ENCODE results near the gene MMP15.
"Not testable (repeated sequence)": the region's sequence is repeated elsewhere in the genome, so short reads cannot be mapped to it uniquely, and the experiment has no call there.

MMP15 gene

GRCh38 chr16:58086381-58087208 is 61.0 kb downstream of the MMP15 start:
- DNase-seq (ENCODE audit: low read depth) = no peak

GRCh38 chr16:58087209-58087913 is 61.8 kb downstream of the MMP15 start:
- no peak for DNase-seq (ENCODE audit: low read depth)

- no peak for DNase-seq (ENCODE audit: low read depth)
Observed at GRCh38 chr16:58088091-58088490, 62.5 kb downstream of the MMP15 start.

GRCh38 chr16:58090396-58090795 is 64.8 kb downstream of the MMP15 start:
- not testable (repeated sequence) for DNase-seq (ENCODE audit: low read depth)

GRCh38 chr16:58094026-58094425 is 68.5 kb downstream of the MMP15 start:
- DNase-seq (ENCODE audit: low read depth) = no peak

GRCh38 chr16:58094791-58095574 is 69.4 kb downstream of the MMP15 start:
- DNase-seq (ENCODE audit: low read depth) = no peak

- DNase-seq (ENCODE audit: low read depth) = not testable (repeated sequence)
Observed at GRCh38 chr16:58095575-58095960, 70.0 kb downstream of the MMP15 start.

GRCh38 chr16:58096249-58096648 is 70.7 kb downstream of the MMP15 start:
- no peak for DNase-seq (ENCODE audit: low read depth)

All from stimulated activated CD4-positive, alpha-beta T cell treated with anti-CD3 and anti-CD28 coated beads, Interleukin-2, amount 100 ng/mL, for 4 hours (primary cell).